ENCODE data around the gene SYP.

- TF ChIP-seq POLR2AphosphoS5 (IDR thresholded peaks at IDR 0.05; ENCODE audit: borderline replicate concordance, low read depth, low read length) = no peak
- no peak for TF ChIP-seq EZH2 (IDR thresholded peaks at IDR 0.05)
- no peak for TF ChIP-seq FOXP2 (optimal IDR thresholded peaks at IDR 0.05; ENCODE audit: control extremely low read depth, extremely low read length, insufficient read depth)
These were observed 43.2 kb upstream of the SYP start for GRCh38 chrX:49243166-49243565.

Measured in SK-N-MC (cell line).